ENCODE data around the gene AGTPBP1. TPM values are rescaled to one million over a fixed set of nuclear protein-coding genes. Genes with fewer than 3 reads are reported as not detected.

AGTPBP1 gene
- total and polyA plus RNA-seq, 9 of the 15 experiments (the other 6 are each of a cell fraction or from before 2014, with no cell fraction given) = 1.4 to 7.9 (median 4.6) TPM

DNA sequence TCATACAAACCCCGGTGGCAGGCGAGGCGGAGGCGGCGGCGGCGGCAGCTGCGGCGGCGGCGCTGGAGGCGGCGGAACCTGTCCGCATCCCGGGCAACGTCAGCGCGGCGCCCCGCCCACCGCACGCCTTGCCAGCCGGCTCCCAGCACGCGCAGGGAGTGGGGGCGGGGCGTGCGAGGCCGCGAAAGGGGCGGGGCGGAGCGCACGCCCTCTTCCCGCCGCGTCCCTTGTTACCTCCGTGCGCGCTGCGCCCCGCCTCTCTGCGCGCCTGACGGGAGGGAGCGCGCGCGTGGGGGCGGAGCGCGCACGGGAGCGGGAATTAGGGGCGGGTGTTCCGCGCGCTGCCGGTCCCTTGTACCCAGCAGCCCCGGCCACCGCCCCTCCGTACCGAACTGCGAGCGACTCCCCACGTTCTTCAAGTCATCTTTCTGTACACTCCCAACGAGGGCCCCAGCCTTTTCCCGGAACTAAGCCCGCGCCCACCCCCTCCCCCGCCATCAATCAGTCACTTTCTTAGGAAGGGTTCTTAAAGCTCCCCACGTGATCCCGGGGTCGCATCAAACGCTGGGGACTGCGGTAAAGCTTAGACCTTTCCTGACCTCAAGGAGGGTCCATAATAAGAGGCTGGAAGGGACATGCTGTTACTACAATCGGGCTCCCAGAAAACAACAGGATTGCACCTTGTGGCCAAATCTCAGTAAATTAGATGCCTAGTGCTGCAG lies at the start of gene AGTPBP1 (continued):
- TF ChIP-seq, protein P1, sequence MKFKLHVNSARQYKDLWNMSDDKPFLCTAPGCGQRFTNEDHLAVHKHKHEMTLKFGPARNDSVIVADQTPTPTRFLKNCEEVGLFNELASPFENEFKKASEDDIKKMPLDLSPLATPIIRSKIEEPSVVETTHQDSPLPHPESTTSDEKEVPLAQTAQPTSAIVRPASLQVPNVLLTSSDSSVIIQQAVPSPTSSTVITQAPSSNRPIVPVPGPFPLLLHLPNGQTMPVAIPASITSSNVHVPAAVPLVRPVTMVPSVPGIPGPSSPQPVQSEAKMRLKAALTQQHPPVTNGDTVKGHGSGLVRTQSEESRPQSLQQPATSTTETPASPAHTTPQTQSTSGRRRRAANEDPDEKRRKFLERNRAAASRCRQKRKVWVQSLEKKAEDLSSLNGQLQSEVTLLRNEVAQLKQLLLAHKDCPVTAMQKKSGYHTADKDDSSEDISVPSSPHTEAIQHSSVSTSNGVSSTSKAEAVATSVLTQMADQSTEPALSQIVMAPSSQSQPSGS (CRISPR knock-in tag; IDR thresholded peaks at IDR 0.05) = no peak
- TF ChIP-seq U2AF1 (optimal IDR thresholded peaks at IDR 0.05; ENCODE audit: low read depth, low read length) (no peak), ZNF408 (CRISPR knock-in tag; IDR thresholded peaks at IDR 0.05; ENCODE audit: low read depth) (no peak), ZNF384 (IDR thresholded peaks at IDR 0.05; ENCODE audit: low read depth, low read length) (no peak), KDM4B (IDR thresholded peaks at IDR 0.05; ENCODE audit: borderline replicate concordance in 2 of 2, low read depth in 1 of 2) (no peak), ZZZ3 (IDR thresholded peaks at IDR 0.05) (no peak), NEUROD1 (IDR thresholded peaks at IDR 0.05; ENCODE audit: borderline replicate concordance, low read depth, low read length, partially characterized antibody) (no peak), EWSR1 (IDR thresholded peaks at IDR 0.05; ENCODE audit: borderline replicate concordance, low read depth, partially characterized antibody) (no peak), BRF1 (IDR thresholded peaks at IDR 0.05; ENCODE audit: borderline replicate concordance, extremely low read depth, insufficient read length) (no peak), ZNF274 (IDR thresholded peaks at IDR 0.05; ENCODE audit: borderline replicate concordance, low read depth, low read length) (no peak), RERE (CRISPR knock-in tag; IDR thresholded peaks at IDR 0.05; ENCODE audit: borderline replicate concordance) (no peak), ZNF589 (CRISPR knock-in tag; IDR thresholded peaks at IDR 0.05; ENCODE audit: low read depth) (no peak), ZNF561 (CRISPR knock-in tag; conservative IDR thresholded peaks at IDR 0.05) (no peak), HDAC6 (IDR thresholded peaks at IDR 0.05; ENCODE audit: low read depth, low read length) (no peak)
- TF ChIP-seq, protein P2, sequence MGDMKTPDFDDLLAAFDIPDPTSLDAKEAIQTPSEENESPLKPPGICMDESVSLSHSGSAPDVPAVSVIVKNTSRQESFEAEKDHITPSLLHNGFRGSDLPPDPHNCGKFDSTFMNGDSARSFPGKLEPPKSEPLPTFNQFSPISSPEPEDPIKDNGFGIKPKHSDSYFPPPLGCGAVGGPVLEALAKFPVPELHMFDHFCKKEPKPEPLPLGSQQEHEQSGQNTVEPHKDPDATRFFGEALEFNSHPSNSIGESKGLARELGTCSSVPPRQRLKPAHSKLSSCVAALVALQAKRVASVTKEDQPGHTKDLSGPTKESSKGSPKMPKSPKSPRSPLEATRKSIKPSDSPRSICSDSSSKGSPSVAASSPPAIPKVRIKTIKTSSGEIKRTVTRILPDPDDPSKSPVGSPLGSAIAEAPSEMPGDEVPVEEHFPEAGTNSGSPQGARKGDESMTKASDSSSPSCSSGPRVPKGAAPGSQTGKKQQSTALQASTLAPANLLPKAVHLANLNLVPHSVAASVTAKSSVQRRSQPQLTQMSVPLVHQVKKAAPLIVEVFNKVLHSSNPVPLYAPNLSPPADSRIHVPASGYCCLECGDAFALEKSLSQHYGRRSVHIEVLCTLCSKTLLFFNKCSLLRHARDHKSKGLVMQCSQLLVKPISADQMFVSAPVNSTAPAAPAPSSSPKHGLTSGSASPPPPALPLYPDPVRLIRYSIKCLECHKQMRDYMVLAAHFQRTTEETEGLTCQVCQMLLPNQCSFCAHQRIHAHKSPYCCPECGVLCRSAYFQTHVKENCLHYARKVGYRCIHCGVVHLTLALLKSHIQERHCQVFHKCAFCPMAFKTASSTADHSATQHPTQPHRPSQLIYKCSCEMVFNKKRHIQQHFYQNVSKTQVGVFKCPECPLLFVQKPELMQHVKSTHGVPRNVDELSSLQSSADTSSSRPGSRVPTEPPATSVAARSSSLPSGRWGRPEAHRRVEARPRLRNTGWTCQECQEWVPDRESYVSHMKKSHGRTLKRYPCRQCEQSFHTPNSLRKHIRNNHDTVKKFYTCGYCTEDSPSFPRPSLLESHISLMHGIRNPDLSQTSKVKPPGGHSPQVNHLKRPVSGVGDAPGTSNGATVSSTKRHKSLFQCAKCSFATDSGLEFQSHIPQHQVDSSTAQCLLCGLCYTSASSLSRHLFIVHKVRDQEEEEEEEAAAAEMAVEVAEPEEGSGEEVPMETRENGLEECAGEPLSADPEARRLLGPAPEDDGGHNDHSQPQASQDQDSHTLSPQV (IDR thresholded peaks at IDR 0.05) = no peak

Data from K562 (cell line).